PFSK-1 (cell line): ENCODE results near the gene PGR.

ENCODE experiments used
- FOXP2 ChIP-seq: optimal IDR thresholded peaks from 2 replicates; pipeline ENCODE3; 2011; ENCODE audit warnings: borderline replicate concordance, control low read depth, inconsistent platforms; ENCODE audit not compliant: insufficient read depth; ENCODE audit errors: extremely low read length, extremely low read depth
- POLR2AphosphoS5 ChIP-seq: IDR thresholded peaks from 2 replicates; pipeline ENCODE4 v1.6.1; 2012; ENCODE audit warnings: low read depth, mild to moderate bottlenecking, control low read depth, low read length, moderate library complexity
- SIN3A ChIP-seq: IDR thresholded peaks from 2 replicates; pipeline ENCODE4 v1.6.1; 2012; ENCODE audit warnings: mild to moderate bottlenecking, low read length, moderate library complexity, borderline replicate concordance; ENCODE audit not compliant: insufficient read depth
- TAF1 ChIP-seq: IDR thresholded peaks from 2 replicates; pipeline ENCODE4 v1.6.1; 2012; ENCODE audit warnings: low read length, control low read depth, borderline replicate concordance; ENCODE audit not compliant: insufficient read depth
- TF ChIP-seq, protein P1 (sequence below), 2 experiments: IDR thresholded peaks; 2 replicates each; pipeline versions ENCODE4 v1.6.1 to v1.8.0; 2011 to 2012; ENCODE audit warnings: low read depth in 2 of 2, low read length in 2 of 2, control low read depth in 1 of 2, inconsistent platforms in 1 of 2, mild to moderate bottlenecking in 1 of 2, moderate library complexity in 1 of 2; ENCODE audit not compliant: insufficient read depth in 1 of 2

Gene PGR

GRCh38 chr11:101046947-101047346 lies 82.7 kb downstream of the PGR start:
- TF ChIP-seq, protein P1, sequence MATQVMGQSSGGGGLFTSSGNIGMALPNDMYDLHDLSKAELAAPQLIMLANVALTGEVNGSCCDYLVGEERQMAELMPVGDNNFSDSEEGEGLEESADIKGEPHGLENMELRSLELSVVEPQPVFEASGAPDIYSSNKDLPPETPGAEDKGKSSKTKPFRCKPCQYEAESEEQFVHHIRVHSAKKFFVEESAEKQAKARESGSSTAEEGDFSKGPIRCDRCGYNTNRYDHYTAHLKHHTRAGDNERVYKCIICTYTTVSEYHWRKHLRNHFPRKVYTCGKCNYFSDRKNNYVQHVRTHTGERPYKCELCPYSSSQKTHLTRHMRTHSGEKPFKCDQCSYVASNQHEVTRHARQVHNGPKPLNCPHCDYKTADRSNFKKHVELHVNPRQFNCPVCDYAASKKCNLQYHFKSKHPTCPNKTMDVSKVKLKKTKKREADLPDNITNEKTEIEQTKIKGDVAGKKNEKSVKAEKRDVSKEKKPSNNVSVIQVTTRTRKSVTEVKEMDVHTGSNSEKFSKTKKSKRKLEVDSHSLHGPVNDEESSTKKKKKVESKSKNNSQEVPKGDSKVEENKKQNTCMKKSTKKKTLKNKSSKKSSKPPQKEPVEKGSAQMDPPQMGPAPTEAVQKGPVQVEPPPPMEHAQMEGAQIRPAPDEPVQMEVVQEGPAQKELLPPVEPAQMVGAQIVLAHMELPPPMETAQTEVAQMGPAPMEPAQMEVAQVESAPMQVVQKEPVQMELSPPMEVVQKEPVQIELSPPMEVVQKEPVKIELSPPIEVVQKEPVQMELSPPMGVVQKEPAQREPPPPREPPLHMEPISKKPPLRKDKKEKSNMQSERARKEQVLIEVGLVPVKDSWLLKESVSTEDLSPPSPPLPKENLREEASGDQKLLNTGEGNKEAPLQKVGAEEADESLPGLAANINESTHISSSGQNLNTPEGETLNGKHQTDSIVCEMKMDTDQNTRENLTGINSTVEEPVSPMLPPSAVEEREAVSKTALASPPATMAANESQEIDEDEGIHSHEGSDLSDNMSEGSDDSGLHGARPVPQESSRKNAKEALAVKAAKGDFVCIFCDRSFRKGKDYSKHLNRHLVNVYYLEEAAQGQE (IDR thresholded peaks at IDR 0.05; ENCODE audit: insufficient read depth in 1 of 2, low read depth in 2 of 2, low read length in 2 of 2) = no peak
- TF ChIP-seq FOXP2 (no peak), SIN3A (no peak), POLR2AphosphoS5 (no peak), TAF1 (no peak)

GRCh38 chr11:101045415-101045814 lies 84.2 kb downstream of the PGR start:
- no peak for TF ChIP-seq TAF1
- TF ChIP-seq, protein P1 (IDR thresholded peaks at IDR 0.05; ENCODE audit: insufficient read depth in 1 of 2, low read depth in 2 of 2, low read length in 2 of 2) = no peak
- TF ChIP-seq SIN3A = no peak
- TF ChIP-seq POLR2AphosphoS5 = no peak
- TF ChIP-seq FOXP2 = no peak

- TF ChIP-seq TAF1 (no peak), POLR2AphosphoS5 (no peak), FOXP2 (no peak), SIN3A (no peak)
- TF ChIP-seq, protein P1 (IDR thresholded peaks at IDR 0.05; ENCODE audit: insufficient read depth in 1 of 2, low read depth in 2 of 2, low read length in 2 of 2) = no peak
These were observed 85.7 kb downstream of the PGR start for GRCh38 chr11:101043940-101044339.

DNA sequence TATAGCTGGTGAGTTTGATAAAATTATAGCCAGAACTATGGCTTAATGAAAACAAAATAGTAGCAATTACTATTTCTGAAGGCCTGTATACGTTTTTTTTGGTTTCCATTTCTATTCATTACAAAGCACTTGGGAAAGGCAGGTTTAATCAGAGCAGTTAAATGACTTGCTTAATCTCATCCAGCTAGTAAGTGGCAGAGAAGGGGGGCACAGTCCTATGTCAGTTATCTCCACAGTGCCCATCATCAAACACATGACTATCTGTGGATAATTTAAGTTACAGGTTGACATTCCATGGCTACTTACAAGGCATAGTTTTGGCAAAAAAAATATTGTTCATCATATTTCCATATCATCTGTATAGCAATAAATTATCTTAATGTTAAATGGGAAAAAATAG lies 93.7 kb downstream of the PGR start:
- TF ChIP-seq SIN3A (no peak), TAF1 (no peak), FOXP2 (no peak), POLR2AphosphoS5 (no peak)
- TF ChIP-seq, protein P1 (IDR thresholded peaks at IDR 0.05; ENCODE audit: insufficient read depth in 1 of 2, low read depth in 2 of 2, low read length in 2 of 2) = no peak

DNA sequence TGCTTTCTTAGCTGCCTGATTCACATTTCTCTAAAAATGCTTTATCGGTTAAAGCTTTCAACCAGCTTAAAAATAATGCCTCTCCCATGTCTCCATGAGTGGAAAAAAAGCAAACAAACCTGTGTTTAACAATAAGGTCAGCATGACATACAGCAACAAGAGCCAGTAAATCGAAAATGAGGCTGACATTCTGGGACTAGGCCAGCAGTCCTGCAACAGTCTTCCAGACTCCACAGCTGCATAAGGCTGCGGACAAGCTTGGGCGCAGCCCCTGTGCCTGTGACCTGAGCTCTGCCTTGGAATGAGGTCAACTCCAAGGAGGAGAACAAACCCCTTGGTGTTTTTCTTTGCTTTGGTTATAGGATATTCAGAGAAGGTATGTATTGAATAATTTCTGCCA lies 95.5 kb downstream of the PGR start:
- TF ChIP-seq TAF1 (no peak), POLR2AphosphoS5 (no peak), FOXP2 (no peak), SIN3A (no peak)
- TF ChIP-seq, protein P1 (IDR thresholded peaks at IDR 0.05; ENCODE audit: insufficient read depth in 1 of 2, low read depth in 2 of 2, low read length in 2 of 2) = no peak
